ENCODE measurements around the gene MLPH.

DNA sequence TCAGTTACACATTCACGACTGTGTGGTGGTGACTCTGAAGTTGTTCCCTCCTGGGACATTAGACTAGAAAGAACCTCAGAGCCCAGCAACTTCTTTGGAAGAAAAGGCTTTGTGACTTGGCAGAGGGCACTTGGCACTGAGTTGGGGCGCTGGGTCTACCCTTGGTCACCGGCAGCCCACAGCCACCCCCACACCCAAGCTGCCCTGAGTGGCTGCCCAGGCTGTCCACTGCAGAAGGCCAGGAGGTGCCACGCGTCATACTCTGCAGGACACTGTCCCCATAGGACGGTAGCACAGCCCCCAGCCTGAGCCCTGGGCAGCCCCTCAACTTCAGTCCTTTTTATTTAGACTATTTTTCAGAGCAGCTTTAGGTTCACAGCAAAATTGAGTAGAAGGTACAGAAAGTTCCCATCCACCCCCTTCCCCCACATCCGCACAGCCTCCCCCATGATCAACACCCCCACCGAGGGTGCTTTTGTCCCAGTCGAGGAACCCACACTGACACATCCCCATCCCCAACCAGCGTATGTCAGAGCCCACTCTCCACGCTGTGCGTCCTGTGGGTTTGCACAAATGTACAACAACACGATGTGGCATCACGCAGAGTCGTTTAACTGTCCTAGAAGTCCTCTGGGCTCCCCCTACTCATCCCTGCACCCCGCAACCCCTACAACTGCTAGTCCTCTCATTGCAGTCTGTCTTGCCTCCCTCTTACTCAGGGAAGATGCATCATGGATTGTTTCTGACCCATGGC is 80.4 kb downstream of the MLPH start:
- no peak for TF ChIP-seq TARDBP (IDR thresholded peaks at IDR 0.05)
- no peak for TF ChIP-seq SP1 (IDR thresholded peaks at IDR 0.05)
- TF ChIP-seq SUZ12 (IDR thresholded peaks at IDR 0.05) = no peak
- no peak for TF ChIP-seq FOXK2 (IDR thresholded peaks at IDR 0.05)
- TF ChIP-seq BHLHE40 (IDR thresholded peaks at IDR 0.05; ENCODE audit: borderline replicate concordance) = no peak
- TF ChIP-seq NFRKB (IDR thresholded peaks at IDR 0.05) = no peak
- TF ChIP-seq CTBP1 (IDR thresholded peaks at IDR 0.05; ENCODE audit: borderline replicate concordance) = no peak
- no peak for TF ChIP-seq LEF1 (IDR thresholded peaks at IDR 0.05; ENCODE audit: borderline replicate concordance)
- TF ChIP-seq FOXA1 (IDR thresholded peaks at IDR 0.05) = no peak
- TF ChIP-seq FOXM1 (IDR thresholded peaks at IDR 0.05; ENCODE audit: borderline replicate concordance) = no peak
